ENCODE data around the gene ANO7.

DNA sequence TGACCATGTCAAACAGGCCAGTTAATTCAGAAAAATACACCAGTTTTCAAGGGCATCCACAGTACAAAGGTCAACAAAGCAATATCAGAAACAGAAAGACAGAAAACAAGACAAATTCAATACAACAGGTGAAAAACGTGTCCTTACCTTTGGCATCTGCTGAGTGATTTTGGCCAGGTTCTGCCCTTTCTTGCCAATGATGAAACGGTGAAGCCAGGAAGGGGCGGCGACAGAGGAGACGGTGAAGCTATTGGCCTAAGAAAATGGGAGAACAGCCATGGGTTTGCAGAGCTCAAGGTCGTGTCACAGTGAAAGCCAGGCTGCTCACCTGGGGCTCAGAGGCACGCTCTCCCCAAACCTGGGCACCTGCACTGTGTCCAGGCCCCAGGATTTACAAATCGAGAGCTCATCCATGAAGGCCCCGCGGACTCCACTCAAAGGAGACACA, 66.5 kb downstream of the ANO7 start:
- TF ChIP-seq, protein P1, sequence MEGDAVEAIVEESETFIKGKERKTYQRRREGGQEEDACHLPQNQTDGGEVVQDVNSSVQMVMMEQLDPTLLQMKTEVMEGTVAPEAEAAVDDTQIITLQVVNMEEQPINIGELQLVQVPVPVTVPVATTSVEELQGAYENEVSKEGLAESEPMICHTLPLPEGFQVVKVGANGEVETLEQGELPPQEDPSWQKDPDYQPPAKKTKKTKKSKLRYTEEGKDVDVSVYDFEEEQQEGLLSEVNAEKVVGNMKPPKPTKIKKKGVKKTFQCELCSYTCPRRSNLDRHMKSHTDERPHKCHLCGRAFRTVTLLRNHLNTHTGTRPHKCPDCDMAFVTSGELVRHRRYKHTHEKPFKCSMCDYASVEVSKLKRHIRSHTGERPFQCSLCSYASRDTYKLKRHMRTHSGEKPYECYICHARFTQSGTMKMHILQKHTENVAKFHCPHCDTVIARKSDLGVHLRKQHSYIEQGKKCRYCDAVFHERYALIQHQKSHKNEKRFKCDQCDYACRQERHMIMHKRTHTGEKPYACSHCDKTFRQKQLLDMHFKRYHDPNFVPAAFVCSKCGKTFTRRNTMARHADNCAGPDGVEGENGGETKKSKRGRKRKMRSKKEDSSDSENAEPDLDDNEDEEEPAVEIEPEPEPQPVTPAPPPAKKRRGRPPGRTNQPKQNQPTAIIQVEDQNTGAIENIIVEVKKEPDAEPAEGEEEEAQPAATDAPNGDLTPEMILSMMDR (IDR thresholded peaks at IDR 0.05), result no peak
- no peak for TF ChIP-seq EP300 (IDR thresholded peaks at IDR 0.05)
- no peak for TF ChIP-seq POLR2A (IDR thresholded peaks at IDR 0.05)

All from suprapubic skin (tissue), 3 donors.